HG02759 (cell line): ENCODE results near the gene ABRAXAS1.
"Not testable (repeated sequence)": the region's sequence is repeated elsewhere in the genome, so short reads cannot be mapped to it uniquely, and the experiment has no call there.

Source experiments
- ATAC-seq: cut with Tn5 transposase; IDR thresholded peaks from one replicate; pipeline ENCODE4 v1.9.1; 2021; ENCODE audit warnings: mild to moderate bottlenecking, moderate library complexity; ENCODE audit not compliant: unreplicated experiment

ABRAXAS1 gene

GRCh38 chr4:83484500-83485461 lies at the start of gene ABRAXAS1:
ABRAXAS1 (minus strand) TSS chr4:83485100; CDS start chr4:83485072, 28 bp downstream.
- peak; percentile 96 for ATAC-seq

DNA sequence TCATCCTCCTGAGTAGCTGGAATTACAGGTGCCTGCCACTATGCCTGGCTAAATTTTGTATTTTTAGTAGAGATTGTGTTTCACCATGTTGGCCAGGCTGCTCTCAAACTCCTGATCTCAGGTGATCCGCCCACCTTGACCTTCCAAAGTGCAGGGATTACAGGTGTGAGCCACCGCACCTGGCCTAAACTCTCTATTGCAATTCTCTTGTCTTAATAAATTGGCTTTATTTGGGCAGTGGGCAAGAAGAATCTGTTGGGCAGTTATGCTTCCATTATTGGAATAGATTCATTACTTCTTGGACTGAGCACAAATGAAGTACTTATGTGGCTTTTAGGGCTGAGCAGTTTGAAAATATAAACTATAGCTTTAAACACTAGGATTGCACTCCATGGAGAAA lies 42.8 kb upstream of the ABRAXAS1 start:
- no peak for ATAC-seq

- no peak for ATAC-seq
Observed at GRCh38 chr4:83522239-83522638, 37.3 kb upstream of the ABRAXAS1 start.

- no peak for ATAC-seq
Observed at GRCh38 chr4:83516042-83516772, 31.3 kb upstream of the ABRAXAS1 start.

DNA sequence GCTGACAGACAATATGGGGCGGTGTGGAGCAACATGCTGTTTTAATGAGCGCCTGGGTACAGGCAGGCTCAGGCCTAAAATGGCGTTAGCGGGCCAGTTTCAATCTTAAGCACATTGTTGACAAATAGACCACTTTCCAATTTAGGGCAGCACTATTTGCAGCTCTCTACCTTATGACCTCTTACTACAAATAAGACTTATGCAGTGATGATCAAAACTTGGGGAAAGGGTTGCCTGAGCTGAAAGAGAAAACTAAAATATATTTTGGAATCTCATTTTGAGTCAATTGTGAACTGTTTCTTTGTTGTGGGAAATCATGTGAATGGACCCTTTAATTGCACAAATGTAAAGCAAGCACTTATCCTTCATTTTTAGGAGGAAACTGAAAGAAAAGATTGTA lies 25.5 kb upstream of the ABRAXAS1 start:
- ATAC-seq: no peak

GRCh38 chr4:83509156-83509585 lies 24.3 kb upstream of the ABRAXAS1 start:
- not testable (repeated sequence) for ATAC-seq

DNA sequence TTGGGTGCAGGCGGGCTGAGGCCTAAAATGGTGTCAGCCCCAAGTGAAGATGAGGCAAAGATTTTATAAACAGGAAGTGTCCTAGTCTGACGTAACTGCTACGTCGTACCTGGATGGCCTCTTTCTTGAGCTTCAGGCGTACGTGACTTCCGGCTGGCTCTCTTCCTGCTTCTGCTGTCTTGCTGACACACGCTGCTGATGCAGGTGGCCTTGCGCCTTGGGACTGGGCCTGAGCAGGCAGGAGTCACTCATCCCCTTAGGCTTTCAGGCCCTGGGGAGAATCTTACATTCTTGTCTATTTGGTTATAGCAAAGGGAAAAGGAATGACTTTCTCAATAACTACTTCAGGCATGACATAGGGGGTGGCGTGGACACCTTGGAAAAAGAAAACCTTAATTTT lies 20.1 kb upstream of the ABRAXAS1 start:
- no peak for ATAC-seq

DNA sequence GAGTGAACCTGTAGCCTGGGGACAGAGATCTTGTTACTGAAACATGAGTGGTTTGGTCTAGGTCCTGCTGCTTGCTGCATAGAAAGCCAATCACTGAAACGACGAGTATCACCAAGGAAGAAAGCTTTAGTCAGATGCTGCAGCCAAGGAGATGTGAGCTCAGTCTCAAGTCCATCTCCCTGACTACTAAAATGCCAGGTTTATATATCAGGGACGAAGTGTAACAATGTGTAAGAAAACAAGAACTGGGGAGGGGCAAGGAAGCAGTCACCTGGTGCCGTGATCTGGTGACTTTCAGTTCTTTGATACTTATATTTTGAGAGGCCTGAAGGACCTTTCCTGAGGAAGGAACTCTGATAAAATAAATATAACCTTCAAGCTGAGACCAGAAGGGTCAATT lies 19.6 kb upstream of the ABRAXAS1 start:
- no peak for ATAC-seq

- no peak for ATAC-seq
Observed at GRCh38 chr4:83503974-83504373, 19.1 kb upstream of the ABRAXAS1 start.

DNA sequence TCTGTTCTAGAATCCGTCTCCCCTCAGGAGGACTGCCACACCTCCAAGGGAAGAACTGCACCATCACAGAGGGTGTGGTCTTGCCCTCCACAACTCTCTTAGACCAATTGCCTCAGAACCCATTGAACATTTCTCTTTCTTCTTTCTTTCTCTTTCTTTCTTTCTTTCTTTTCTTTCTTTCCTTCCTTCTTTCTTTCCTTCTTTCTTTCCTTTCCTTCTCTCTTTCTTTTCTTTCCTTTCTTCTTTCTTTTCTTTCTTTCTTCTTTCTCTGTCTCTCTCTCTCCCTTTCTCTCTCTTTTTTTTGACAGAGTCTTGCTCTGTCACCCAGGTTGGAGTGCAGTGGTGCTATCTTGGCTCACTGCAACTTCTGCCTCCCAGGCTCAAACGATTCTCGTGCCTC lies 16.8 kb upstream of the ABRAXAS1 start:
- not testable (repeated sequence) for ATAC-seq

- no peak for ATAC-seq
Observed at GRCh38 chr4:83498187-83498586, 13.3 kb upstream of the ABRAXAS1 start.

GRCh38 chr4:83496085-83496917 lies 11.4 kb upstream of the ABRAXAS1 start:
- not testable (repeated sequence) for ATAC-seq

GRCh38 chr4:83490876-83491450 lies 6.1 kb upstream of the ABRAXAS1 start:
- peak; percentile 82 for ATAC-seq

DNA sequence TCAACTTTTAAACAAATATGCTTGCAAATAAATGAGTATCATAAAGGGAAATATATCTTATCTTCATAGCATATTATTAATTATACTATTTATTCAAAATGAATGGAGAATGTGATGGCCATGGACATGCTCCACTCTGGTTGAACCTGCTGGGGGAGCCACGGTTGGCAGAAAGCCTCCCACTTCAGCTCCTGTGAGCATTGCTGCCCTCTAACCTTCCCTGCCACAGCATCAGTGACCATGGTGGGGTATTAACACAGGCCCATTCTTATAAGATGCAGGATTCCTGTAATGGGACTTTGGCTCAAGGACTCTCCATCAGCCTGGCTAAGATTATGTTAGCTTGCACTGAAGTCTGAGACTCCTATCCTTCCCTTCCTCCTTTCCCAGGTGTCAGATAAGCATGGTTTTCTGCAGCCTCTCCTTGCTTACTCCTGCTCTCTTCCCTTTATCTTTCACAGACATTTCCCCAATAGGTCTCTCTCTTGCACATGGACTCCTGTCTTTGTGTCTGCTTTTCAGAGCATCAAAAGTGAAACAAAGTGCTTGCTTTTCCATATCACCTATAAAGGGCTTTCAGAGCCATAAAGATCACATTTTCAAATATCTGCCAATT lies 4.9 kb upstream of the ABRAXAS1 start:
- ATAC-seq: no peak

DNA sequence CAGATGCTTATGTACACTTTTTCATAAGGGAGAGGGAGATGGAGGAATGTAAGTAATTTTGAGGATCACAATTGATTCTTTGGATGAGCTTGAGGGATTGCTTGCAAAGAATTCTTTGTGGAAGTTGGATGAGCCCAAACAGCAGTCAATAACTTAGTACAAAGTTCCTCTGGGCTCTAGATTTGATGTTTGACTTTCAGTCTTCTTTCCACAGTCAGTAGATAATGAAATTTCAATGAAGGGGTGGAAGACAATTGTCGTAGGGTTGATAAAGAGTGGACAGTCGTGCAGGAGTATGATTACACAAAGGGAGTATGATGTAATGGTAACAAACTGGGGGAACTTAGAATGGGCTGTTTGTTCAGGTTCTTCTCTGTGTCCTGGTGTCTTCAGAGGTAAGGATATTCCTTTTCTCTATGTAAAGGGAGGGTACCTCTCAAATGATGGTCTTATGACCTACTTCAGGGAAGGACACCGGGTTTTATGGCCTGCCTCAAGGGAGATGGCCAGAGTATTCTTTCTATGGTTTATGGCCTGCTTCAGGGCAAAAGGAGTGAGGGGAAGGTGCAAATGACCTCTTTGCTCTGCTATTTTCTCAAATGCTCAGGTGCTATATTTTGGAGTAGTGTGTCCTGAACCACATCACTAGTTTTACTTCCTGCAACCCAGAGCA lies 1.7 kb upstream of the ABRAXAS1 start:
- no peak for ATAC-seq

DNA sequence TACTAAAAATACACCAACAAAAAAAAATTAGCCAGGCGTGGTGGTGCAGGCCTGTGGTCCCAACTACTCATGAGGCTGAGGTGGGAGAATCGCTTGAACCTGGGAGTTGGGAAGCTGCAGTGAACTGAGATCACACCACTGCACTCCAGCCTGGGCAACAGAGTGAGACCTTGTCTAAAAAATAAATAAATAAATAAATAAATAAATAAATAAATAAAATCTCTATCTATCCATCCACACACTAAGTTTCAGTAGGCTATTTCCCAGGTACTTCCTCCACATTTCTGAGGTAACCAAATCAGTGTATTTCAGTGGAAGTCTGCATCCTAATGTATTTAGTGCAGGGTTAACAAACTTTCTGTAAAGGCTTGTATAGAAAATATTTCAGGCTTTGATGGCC lies 10.9 kb downstream of the ABRAXAS1 start:
- no peak for ATAC-seq

DNA sequence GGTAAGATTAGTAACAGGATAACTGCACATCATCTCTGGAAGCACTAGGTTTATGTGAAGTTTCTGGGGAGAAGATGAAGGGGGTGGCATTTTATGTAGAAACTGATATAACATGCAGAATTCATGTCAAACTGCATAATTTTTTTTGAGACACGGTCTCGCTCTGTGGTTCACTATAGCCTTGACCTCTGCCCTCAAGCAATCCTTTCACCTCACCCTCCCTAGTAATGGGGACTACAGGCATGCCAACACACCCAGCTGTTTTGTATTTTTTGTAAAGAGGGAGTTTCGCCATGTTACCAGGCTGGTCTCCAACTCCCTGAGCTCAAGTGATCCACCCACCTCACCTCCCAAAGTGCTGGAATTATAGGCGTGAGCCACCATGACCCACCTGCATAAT lies 11.5 kb downstream of the ABRAXAS1 start:
- no peak for ATAC-seq

- ATAC-seq: no peak
Observed at GRCh38 chr4:83456184-83456501, 28.8 kb downstream of the ABRAXAS1 start.

- ATAC-seq: peak; percentile 97
Observed at GRCh38 chr4:83455281-83456183, 29.4 kb downstream of the ABRAXAS1 start, which contains the start of the genes HELQ and MRPS18C. HELQ (minus strand) TSS chr4:83455823; CDS start chr4:83455693, 130 bp downstream. MRPS18C (plus strand) TSS chr4:83456058; CDS start chr4:83456078, 20 bp downstream.
